MM.1S (cell line): Measurements from ENCODE around the gene CD6.

Experiments used
- DNase-seq: peaks from one replicate; pipeline ENCODE4 v3.0.0-alpha.2; 2015
- H2AFZ ChIP-seq: fragments of 300-600 bp; sonication (generic); 2 replicates; pipeline ENCODE4 v1.6.0; 2016; ENCODE audit warnings: antibody characterized with exemption, low read length
- H3F3A ChIP-seq: fragments of 300-600 bp; sonication (generic); 2 replicates; pipeline ENCODE4 v1.6.1; 2016; ENCODE audit warnings: mild to moderate bottlenecking, antibody characterized with exemption, low read length, moderate library complexity, mixed read lengths; ENCODE audit not compliant: insufficient read depth
- H3K27ac ChIP-seq: fragments of 300-600 bp; sonication (generic); 2 replicates; pipeline ENCODE4 v1.5.1; 2016; ENCODE audit warnings: mild to moderate bottlenecking, low read length
- H3K27me3 ChIP-seq: fragments of 300-600 bp; sonication (generic); replicated peaks from 2 replicates; pipeline ENCODE4 v1.6.0; 2016; ENCODE audit warnings: low read length; ENCODE audit not compliant: insufficient read depth
- H3K36me3 ChIP-seq: fragments of 300-600 bp; sonication (generic); replicated peaks from 2 replicates; pipeline ENCODE4 v1.6.1; 2016; ENCODE audit warnings: mild to moderate bottlenecking, low read length, mixed read lengths; ENCODE audit not compliant: insufficient read depth
- H3K4me1 ChIP-seq: fragments of 300-600 bp; sonication (generic); 2 replicates; pipeline ENCODE4 v1.6.1; 2016; ENCODE audit warnings: low read length, mixed read lengths
- H3K4me2 ChIP-seq: fragments of 300-600 bp; sonication (generic); 2 replicates; pipeline ENCODE4 v1.6.0; 2016; ENCODE audit warnings: low read depth, low read length
- H3K4me3 ChIP-seq: fragments of 300-600 bp; sonication (generic); 2 replicates; pipeline ENCODE4 v1.5.1; 2016; ENCODE audit warnings: low read length, mixed read lengths
- H3K79me2 ChIP-seq: fragments of 300-600 bp; sonication (generic); 2 replicates; pipeline ENCODE4 v1.6.1; 2016; ENCODE audit warnings: mixed run types, low read length, mixed read lengths
- H3K9ac ChIP-seq: fragments of 300-600 bp; sonication (generic); 2 replicates; pipeline ENCODE4 v1.6.1; 2016; ENCODE audit warnings: low read length, mixed read lengths
- H3K9me2 ChIP-seq: fragments of 300-600 bp; sonication (generic); replicated peaks from 2 replicates; pipeline ENCODE4 v1.6.1; 2016; ENCODE audit warnings: mild to moderate bottlenecking, low read length, mixed read lengths; ENCODE audit not compliant: insufficient read depth
- H3K9me3 ChIP-seq: fragments of 300-600 bp; sonication (generic); replicated peaks from 2 replicates; pipeline ENCODE4 v1.6.1; 2016; ENCODE audit warnings: mild to moderate bottlenecking, low read length, mixed read lengths; ENCODE audit not compliant: insufficient read depth
- H4K20me1 ChIP-seq: fragments of 300-600 bp; sonication (generic); 2 replicates; pipeline ENCODE4 v1.6.1; 2016; ENCODE audit warnings: mild to moderate bottlenecking, low read length, moderate library complexity, mixed read lengths; ENCODE audit not compliant: insufficient read depth
- EZH2 ChIP-seq: fragments of 300-600 bp; sonication (generic); optimal IDR thresholded peaks from 2 replicates; pipeline ENCODE3; 2017; ENCODE audit warnings: low read depth, mild to moderate bottlenecking, antibody characterized with exemption, low read length, mixed read lengths
- EZH2phosphoT487 ChIP-seq: fragments of 300-600 bp; sonication (generic); IDR thresholded peaks from 2 replicates; pipeline ENCODE4 v1.6.1; 2018; ENCODE audit warnings: antibody characterized with exemption, low read length
- TF ChIP-seq, protein P1 (sequence below): fragments of 300-600 bp; sonication (generic); IDR thresholded peaks from 2 replicates; pipeline ENCODE4 v1.5.1; 2016; ENCODE audit warnings: antibody characterized with exemption, low read length, mixed read lengths

Gene CD6

GRCh38 chr11:60981515-60981914 lies 10.0 kb downstream of the CD6 start:
- no peak overlapping the region for H3K4me3 ChIP-seq
- no peaks in the 10 kb centered on the region for H3K9me3 ChIP-seq
- no peak overlapping the region for H3K4me2 ChIP-seq
- no peak for DNase-seq
- peaks cover 9% of the 10 kb centered on the region for H3K4me1 ChIP-seq
- no peaks in the 10 kb centered on the region for H3K79me2 ChIP-seq
- H4K20me1 ChIP-seq = no peaks in the 10 kb centered on the region
- H3K9ac ChIP-seq = no peak overlapping the region
- no peaks in the 10 kb centered on the region for H3K9me2 ChIP-seq
- H2AFZ ChIP-seq = no peak overlapping the region
- no peaks in the 10 kb centered on the region for H3K36me3 ChIP-seq
- H3K27ac ChIP-seq = no peak overlapping the region
- H3F3A ChIP-seq = no peaks in the 10 kb centered on the region; the same call in 1 of the 2 replicates
- TF ChIP-seq, protein P1, sequence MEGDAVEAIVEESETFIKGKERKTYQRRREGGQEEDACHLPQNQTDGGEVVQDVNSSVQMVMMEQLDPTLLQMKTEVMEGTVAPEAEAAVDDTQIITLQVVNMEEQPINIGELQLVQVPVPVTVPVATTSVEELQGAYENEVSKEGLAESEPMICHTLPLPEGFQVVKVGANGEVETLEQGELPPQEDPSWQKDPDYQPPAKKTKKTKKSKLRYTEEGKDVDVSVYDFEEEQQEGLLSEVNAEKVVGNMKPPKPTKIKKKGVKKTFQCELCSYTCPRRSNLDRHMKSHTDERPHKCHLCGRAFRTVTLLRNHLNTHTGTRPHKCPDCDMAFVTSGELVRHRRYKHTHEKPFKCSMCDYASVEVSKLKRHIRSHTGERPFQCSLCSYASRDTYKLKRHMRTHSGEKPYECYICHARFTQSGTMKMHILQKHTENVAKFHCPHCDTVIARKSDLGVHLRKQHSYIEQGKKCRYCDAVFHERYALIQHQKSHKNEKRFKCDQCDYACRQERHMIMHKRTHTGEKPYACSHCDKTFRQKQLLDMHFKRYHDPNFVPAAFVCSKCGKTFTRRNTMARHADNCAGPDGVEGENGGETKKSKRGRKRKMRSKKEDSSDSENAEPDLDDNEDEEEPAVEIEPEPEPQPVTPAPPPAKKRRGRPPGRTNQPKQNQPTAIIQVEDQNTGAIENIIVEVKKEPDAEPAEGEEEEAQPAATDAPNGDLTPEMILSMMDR = no peak
- TF ChIP-seq EZH2phosphoT487 (no peak), EZH2 (no peak)
- no peaks in the 10 kb centered on the region for H3K27me3 ChIP-seq

DNA sequence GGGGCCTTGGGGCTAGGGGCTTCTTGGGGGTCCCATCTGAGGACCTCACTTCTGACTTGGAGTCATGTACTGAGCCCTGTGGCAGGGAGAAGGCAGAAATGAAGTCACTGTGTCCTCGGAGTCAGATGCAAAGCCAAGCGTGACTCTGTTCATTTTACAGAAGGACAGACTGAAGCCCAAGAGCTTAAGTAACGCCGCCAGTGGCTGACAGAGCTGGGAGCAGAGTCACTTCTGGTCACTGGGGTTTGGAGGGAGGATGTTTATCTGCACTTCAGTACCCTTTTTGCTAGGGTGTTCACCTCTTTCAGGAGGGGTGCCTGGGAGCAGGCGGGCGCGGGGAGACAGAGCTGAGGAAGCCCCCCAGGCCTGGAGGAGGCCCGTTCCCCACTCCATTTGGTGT lies 10.7 kb downstream of the CD6 start:
- no peak overlapping the region for H3K4me2 ChIP-seq
- peaks cover 9% of the 10 kb centered on the region for H3K4me1 ChIP-seq
- no peak overlapping the region for H2AFZ ChIP-seq

GRCh38 chr11:60984149-60984548 lies 12.7 kb downstream of the CD6 start:
- Histone ChIP-seq H3K36me3 (no peaks in the 10 kb centered on the region), H3K27ac (no peak overlapping the region), H3K4me2 (no peak overlapping the region), H3K79me2 (no peaks in the 10 kb centered on the region), H3K9ac (no peak overlapping the region), H3K9me2 (no peaks in the 10 kb centered on the region), H2AFZ (no peak overlapping the region), H3F3A (peaks cover 4% of the 10 kb centered on the region; the same call in 1 of the 2 replicates), H4K20me1 (no peaks in the 10 kb centered on the region), H3K4me3 (no peak overlapping the region), H3K4me1 (peaks cover 9% of the 10 kb centered on the region), H3K27me3 (no peaks in the 10 kb centered on the region), H3K9me3 (no peaks in the 10 kb centered on the region)
- TF ChIP-seq EZH2phosphoT487 (no peak), EZH2 (no peak)
- TF ChIP-seq, protein P1 = no peak
- no peak for DNase-seq

More for the DNA sequence above, 10.7 kb downstream of the CD6 start:
- no peaks in the 10 kb centered on the region for H3K9me2 ChIP-seq
- H3F3A ChIP-seq = peaks cover 4% of the 10 kb centered on the region; the same call in 1 of the 2 replicates
- no peak overlapping the region for H3K4me3 ChIP-seq
- H3K9me3 ChIP-seq = no peaks in the 10 kb centered on the region
- TF ChIP-seq EZH2 = no peak
- TF ChIP-seq, protein P1 = no peak
- TF ChIP-seq EZH2phosphoT487 = no peak
- no peaks in the 10 kb centered on the region for H4K20me1 ChIP-seq
- no peak overlapping the region for H3K9ac ChIP-seq
- H3K36me3 ChIP-seq = no peaks in the 10 kb centered on the region
- no peaks in the 10 kb centered on the region for H3K79me2 ChIP-seq
- no peaks in the 10 kb centered on the region for H3K27me3 ChIP-seq
- DNase-seq = no peak
- no peak overlapping the region for H3K27ac ChIP-seq
